HG03039 (cell line): ENCODE results near the gene PCYT2.

Experiments used
- ATAC-seq: cut with Tn5 transposase; IDR thresholded peaks from one replicate; pipeline ENCODE4 v1.9.1; 2021; ENCODE audit warnings: mild to moderate bottlenecking, moderate library complexity; ENCODE audit not compliant: unreplicated experiment

Gene PCYT2

DNA sequence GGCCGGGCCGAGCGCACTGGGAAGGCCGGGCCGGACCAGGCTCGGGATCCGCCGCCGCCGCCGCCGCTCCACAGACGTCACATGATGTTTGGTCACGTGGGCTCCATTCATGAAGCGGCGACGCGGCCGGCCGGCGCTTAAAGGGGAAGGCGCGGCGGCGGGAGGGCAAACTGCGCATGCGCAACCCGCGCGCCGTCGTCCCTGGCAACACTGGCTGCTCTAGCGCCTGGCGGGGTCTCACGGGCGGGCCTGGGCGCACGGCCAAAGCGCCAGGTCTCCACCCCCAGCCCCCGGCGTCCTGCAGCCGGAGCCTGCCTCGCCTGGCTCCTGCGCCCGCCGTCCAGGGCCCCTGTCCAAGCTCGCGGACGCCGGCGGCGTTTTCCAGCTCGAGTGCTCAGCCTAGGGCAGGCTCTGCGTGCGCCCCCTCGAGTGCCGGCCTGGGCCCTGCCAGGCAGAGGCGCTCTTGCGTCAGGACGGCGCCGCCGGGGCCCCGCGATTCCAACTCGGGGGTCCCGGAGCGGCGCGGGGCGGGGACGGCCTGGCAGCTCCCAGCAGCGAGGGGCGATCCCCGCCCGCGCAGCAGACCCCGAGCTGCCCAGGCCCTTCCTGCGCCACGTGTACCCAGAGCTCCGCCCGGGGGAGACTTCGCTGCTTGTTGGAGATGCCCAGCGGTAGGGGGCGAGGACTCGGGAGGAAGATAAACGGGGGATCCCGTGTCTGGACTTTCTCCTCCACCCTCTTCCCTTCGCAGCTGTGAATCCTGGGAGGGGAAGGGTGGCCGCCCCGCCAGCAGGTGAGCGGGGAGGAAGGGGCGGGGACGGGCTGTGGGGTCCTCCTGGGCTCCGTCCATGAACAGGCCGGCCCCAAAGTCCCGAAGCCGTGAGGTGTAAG lies 16.7 kb upstream of the PCYT2 start, which contains the start of gene MAFG:
Gene MAFG (minus strand): TSS at position 83 of the 891 bp plus-strand sequence. CDS start 4,550 bp downstream, outside the sequence.
- peak; percentile 49 for ATAC-seq

DNA sequence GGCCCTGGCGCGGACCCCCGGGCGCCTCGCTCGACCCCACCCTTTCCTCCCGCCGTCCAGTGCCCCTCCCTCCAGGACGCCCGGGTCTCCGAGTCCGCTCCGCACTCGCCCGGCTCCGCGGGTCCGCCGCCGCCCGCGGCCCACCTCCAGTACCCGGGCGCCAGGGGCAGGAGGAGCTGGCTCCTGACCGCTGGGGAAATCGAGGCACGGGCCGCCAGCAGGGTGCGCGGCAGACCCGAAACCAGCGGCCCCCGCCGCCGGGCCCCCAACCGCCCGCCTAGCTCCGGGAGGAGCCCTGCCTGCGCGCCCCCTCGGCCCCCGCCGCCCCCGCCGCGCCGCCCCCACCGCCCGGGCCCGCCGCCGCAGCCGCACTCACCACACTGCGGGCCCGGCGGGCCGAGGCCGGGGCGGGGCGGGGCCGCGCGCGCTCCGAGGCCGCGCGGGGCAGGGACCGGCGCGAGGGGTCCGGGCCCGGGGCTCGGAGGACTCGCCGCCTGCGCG lies 16.0 kb upstream of the PCYT2 start:
- ATAC-seq, result peak; percentile 13

DNA sequence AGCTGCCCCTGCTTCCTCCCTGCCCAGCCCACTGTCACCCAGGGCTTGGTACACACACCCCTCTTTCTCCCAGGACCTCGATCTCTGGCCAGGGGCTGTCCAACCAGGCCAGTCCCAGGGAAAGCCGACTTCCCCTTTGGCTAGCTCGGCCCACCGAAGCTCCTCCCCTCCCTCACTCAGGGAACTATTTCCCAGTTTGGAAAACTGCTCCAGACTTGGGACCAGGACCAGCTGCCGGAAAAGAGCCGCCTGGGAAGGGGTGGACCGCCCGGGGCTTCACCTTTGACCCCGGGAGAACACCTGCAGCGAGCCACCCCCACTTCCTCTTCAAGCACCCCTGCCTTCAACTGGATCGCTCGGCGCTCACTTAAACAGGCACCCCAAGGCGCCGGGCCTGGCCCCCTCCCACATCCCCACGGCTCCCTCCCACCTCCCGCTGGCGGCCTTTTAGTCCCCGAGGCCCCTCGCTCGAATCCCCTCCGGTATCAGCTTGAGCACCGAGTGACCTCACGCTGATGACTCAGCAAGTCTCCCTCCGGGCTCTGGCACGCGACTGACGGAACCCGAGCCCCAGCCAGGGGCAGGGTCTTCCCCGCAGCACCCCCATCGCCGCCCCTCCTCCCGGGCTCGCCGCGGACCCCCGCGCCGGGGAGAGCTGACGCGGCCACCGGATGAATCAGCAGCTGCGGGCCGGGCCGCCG lies 15.4 kb upstream of the PCYT2 start:
- peak; percentile 19 for ATAC-seq

DNA sequence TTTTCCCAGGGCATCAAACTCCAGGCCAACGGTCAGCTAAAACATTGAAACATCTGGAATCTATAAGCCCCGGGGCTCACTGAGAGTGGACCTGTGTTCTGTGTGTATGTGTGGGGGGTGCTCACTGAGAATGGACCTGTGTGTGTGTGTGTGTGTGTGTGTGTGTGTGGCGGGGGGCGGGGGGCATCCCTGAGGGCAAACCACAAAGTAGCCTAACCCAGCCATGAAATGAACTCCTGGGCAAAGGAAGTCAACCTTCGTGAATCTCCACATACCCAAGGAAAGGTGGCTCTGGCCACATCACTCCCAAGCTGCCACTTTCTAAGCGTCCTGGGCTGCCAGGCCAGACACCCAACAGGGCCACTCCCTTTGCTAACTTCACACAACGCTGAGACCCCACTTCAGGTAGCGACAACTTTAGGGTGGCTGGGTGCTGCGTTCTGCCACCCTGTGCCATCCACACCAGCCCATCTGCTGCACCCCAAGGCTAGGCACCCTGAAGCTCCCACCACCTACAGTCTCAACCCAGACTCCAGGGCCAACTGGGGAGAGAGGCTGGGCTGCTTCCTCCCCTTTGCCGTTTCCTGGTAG lies 14.8 kb upstream of the PCYT2 start:
- no peak for ATAC-seq

DNA sequence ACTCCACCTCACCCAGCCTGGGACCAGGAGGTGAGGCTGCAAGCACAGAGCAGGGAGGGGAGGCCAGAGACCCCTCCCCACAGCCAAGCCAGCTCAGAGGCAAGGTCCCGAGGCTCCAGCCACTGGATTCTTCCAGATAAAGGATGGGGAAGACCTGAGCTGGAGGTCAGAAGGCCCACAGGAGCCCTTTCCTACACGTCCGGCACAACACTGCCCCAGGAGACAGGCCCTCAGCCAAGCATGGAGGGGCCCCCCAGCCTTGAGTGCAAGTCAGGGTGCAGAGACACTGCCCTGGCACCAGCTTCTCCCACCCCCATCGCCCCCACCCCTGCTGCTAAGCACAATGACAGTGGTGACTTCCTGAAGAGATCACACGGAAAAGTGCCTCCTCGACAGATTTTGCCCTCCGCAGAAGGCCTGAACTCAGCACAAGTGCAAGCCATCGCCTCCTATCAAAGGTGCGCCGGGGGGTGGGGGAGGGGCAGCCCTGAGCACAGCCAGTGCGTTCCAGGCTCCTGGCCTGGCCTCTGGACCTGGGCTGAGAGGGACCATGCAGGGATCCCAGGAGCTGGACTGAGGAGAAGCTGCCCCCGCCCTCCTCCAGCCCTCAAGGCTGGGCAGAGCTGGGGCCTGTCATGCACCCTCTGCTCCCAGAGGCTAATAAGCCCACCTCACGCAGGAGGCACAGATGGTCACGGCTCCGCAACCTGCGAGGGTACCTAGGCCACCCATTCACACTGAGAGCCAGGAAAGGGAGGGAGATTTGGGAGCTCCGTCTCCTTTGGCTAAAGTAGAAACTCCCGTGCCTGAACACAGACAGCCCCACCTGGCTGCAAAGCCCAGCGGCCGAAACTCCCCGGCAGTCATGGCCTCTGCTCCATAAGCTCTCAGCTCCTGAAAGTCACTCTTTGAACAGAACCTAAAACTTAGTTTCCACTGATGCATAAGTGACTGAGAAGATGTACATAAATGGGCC lies 13.6 kb upstream of the PCYT2 start:
- ATAC-seq, result no peak

DNA sequence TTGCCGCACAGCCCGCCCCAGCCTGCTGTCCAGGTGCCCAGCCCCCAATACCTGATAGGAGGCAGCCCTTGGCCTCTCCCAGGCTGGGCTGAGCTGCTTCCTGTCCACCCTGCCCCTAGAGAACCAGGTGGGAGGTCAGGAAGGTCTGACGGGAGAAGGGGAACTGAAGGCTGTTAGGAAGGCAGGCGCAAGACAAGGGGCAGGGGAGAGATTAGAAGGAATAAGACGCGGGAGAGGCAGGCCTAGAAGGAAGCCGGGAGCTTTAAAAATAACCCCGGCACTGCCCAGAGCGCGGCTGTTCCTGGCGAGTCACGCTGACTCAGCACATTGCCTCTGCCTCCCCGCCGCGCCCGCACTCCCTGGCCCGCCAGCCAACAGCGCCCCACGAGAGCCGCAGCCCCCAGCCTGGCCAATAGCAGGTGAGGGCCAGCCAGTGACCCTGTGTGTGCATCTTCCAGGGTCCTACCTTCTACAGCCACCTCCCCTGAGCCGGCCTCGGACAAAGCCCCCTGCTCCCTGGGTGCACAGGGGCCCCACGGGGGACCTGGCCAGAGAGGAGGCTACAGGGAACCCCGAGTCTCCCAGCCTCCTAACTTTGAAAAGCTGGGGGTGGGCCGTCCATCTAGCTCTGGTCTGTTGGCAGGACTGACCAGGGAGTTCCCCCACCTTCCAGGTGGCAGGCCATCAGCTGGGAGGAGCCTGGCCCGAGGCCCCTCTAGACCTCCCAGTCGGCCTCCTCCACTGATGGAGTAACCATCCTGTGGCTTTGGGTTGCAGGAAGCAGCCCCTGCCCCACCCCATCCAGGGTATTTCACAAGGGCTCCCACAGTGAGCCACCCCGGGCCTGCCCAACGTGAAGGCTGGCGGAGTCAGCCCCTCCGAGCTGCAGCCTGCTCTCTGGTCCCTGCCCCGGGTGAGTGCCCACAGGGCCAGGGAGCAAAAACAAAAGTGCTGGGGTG lies 12.4 kb upstream of the PCYT2 start:
- ATAC-seq, result no peak

DNA sequence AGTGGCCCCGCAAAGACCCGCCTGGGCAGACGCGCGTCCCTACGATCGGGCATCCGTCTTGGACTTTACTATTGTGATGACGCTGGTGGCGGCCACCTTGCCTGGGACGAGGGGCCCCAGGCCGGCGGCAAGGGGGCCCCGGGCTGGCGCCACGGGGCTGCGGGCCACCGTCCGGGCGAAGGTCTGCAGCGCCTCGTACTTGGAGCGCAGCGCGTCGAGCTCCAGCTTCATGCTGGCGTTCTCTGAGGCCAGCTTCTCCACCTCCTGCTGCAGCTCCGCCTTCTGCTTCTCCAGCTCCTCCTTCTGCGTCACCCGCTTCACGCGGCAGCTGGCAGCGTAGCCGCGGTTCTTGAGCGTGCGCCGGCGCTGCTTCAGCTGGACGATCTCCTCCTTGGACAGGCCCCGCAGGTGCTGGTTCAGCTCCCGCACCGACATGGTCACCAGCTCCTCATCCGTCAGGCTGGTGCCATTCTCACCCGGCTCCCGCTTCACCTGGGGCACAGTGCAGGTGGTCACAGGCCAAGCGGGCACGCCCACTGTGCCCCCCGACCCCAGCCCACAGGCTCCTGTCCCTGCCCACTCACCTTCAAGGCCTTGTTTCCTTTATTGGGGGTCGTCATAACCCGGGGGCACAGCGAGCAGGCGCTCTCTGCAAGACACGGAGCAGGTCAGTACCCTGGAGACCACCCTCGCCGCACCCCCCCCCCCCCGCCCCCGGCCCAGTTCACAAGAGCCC lies 11.5 kb upstream of the PCYT2 start:
- no peak for ATAC-seq

DNA sequence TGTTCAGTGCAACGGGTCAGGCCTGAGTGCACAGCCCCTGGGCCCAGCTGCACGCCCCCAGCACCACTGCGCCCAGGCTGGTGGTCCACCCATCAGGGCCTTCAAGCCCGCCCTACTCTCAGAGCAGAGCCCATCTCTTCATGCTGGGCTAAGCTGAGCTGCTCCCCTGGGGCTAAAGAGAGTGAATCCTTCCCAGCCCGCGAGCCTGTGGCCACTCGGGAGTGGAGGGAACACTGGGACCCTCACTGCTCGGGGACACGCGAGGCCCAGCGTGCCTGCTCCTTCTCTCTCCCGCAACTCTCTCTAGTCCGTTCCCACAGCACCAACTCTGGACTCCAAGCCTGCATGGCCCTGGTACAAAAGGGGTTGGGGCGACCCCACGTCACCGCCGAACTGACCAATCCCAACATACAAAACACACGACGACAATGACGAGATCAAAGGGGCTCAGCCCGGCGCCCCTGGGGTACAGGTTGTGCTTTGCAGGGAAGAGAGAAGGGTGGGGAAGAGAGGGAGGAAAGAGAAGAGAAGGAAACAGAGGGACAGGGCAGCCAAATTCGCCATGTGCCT lies 10.9 kb upstream of the PCYT2 start:
- ATAC-seq, result no peak

DNA sequence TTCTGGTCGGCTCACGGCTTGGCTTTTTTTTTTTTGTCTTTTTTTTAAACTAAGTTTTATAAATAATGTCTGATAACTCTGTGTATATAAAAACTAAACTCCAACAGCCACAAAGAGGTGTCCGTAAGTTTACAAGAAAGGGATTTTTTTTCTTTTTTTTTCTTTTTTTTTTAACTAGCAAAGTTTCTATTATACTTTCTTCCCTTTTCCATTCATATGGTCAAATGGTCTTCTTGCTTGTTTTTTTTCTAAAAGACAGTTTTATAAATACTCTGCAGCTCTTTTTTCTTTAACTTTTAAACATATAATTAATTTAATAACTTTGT lies 10.3 kb upstream of the PCYT2 start:
- ATAC-seq, result no peak

DNA sequence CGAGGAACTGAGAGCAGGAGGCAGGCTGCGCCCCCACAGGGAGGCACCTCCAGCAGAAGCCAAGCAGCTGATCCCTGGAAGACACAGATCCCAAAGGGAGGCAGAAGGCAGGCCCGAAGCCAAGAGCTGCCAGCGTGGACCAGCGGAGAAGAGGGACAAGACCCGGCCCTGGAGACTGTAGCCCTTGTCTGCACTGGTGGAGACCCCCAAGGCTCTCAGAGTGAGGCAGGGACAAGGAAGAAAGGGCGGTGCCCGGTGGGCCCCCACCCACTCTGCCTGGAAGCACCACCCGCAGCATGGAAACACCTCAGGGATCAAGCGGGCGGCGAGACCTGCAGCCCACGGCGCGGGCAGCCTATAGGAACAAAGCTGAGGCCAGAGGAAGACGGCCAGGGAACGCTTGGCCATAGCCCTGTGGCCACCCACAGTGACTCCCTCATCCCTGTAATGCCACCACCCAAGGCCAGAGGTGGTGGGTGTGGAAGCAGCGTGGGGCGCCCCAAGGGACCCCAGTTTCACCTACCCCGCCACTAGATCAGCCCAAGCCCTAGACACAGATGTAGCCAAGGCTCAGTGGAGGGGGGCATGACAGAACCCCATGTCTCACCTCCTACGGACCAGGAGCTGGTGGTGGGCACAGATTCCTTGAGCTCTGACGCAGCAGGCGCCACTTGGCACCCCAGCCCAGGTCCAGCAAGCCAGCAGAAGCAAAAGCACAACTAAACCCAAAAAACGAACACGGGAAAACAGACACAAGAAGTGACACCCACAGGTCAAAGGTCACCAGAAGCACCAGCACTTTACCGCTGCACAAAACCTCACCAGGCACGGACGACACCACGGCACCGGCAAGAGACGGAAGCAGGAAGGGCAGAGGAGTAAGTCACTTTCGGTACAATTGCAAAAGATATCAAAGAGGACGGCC lies 9.7 kb upstream of the PCYT2 start:
- no peak for ATAC-seq

DNA sequence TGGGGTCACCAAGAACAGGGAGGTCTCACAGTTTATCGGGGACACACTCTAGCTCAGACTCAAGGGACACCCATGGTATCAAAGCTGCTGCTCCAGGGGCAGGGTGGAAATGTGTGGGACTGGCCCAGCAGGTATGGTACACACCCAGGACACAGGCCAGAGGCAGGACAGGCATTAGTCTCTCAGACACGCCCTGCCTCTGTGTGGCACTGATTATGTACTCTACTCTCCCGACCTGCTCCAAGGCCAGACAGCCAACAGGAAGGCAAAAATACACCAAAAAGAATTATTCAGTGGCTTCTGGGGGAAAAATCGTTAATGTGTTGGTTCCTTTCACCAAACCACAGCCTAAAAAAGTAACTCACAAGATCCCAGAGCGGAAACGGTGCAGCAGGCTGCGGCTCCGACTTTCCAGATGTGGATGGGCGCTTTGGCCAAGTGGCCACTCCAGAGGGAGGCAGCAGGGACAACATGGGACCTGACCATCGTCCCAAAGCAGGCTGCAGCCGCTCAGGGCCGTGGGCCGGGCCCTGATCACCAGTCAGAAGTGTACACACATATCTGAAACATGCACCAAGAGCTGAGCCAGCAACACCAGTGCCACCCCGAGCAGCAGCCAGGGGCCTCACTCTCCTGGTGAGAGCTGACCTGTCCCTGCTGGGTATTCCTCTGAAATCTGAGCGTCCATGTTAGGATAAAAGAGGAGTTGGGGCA lies 7.8 kb upstream of the PCYT2 start:
- ATAC-seq, result no peak

DNA sequence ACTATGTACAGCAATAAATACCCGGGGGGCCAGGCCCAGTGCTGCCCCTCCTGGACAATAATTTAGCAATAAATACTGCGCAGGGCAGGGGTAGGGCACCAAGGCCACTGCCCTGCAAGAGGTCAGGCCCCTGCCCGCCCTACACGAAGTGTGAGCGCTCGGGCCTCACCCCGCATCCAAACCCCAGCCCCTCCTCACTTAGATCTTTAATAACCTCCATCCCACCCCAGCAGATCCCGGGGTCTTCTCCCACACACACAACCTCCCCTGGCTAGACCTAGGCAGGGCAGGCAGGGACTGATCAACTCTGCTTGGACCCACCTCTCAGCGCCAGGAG lies 7.1 kb upstream of the PCYT2 start:
- ATAC-seq, result peak; percentile 10

DNA sequence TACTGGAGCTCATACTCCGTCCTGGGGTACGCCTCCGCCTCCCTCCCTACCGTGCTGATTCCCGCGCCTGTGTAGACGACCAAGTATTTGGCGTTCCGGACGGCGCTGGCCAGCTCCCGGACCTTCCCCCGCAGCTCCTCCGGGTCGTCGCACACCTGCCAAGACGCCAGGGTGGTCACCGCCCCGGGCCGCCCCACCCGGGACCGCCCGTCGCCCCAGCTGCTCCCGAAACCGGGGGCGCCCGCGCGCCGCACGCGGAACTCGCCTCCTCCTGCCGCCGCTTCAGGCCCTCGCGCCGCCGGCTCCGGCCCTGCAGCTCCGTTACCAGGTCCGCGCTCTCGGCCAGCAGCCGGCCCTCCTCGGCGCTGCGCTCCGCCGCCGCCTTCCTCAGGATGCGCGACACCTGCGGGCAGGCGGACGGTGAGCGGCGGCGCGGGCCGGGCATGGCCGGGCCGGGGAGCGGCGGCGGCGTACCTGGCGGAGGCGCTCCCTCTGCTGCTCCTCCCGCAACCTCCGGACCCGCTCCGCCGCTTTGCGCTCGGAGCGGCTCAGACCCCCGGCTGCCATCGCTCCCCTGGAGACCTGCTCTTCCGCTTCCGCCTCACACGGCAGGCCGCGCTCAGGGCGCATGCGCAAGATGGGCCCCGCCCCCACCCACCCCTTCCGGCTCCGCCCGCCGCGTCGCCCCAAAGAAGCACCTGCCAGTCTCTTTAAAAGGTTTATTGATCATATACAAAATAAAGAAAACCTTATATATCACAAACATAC lies 6.5 kb upstream of the PCYT2 start, which contains the start of gene SIRT7:
Gene SIRT7 (minus strand): TSS at position 612 of the 768 bp plus-strand sequence. CDS start 45 bp downstream, at position 567.
- peak; percentile 46 for ATAC-seq

DNA sequence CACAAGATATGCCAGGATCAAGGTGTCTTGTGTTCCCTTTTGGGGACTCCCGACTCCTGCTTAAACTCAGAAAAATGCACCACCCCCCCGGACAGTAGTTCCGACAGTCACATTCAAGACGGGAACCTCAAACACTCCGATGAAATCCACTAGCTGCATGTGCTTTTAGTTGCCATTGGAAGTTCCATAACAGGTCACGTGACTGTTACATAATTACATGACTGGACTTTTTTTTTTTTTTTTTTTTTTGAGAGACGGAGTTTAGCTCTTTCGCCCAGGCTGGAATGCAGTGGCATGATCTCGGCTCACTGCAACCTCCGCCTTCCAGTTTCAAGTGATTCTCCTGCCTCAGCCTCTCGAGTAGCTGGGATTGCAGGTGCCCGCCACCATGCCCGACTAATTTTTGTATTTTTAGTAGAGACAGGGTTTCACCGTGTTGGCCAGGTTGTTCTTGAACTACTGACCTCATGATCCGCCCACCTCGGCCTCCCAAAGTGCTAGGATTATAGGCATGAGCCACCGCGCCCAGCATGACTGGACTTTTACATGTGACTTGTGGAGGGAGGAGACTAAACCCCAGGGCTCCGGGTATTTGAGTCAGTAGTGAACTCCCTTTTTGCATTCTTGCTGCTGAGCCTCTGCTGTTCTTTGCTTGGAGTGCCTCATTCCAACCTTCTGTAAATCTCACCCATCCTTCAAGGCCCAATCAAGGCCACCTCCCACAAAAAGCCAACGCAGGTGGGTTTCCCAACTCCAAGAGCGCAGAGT lies 5.2 kb upstream of the PCYT2 start:
- no peak for ATAC-seq

DNA sequence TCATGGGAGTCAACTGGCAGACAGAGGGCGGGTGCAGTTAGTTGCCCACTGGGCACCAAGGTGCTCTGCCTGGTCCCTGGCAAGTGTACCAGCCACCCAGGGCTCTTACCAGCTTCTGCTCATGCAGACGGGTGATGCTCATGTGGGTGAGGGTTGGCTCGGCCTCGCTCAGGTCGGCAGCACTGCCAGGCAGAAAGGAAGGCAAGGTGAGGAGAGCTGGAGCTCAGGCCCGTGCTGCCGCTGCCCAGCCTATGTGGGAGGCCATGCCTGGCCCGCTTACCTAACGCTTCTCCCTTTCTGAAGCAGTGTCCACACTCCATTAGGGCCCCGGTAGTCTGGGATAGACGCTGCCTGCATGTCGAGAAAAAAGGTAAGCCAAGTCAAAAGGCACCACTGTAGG lies 4.1 kb upstream of the PCYT2 start:
- ATAC-seq, result no peak
